Measurements from ENCODE around the gene BTN3A1. TPM values are rescaled to one million over a fixed set of nuclear protein-coding genes. Genes with fewer than 3 reads are reported as not detected.
A peak's percentile ranks its signal among the peaks of the same experiment; 100 is the strongest.
"Not testable (repeated sequence)": the region's sequence is repeated elsewhere in the genome, so short reads cannot be mapped to it uniquely, and the experiment has no call there.

BTN3A1 gene
- total RNA-seq, 1 donor from 2014 or later: 9.4 TPM

GRCh38 chr6:26432627-26433201 lies 30.6 kb downstream of the BTN3A1 start:
- DNase-seq (no peak), ATAC-seq (peak; percentile 24)
- intact Hi-C loops (cut with micrococcal nuclease): no loop called here

DNA sequence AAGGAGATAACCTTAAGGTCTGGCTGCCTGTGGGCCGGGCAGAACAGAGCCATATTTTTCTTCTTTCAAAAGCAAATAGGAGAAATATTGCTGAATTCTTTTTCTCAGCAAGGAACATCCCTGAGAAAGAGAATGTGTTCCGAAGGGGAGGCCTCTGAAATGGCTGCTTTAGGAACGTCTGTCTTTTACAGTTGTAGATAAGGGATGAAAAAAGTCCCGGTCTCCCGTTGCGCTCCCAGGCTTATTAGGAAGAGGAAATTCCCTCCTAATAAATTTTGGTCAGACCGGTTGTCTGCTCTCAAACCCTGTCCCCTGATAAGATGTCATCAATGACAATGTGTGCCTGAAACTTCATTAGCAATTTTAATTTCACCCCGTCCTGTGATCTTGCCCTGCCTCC lies 31.6 kb downstream of the BTN3A1 start:
- ATAC-seq; intact Hi-C loops (cut with micrococcal nuclease); DNase-seq: not testable (repeated sequence)

- DNase-seq (no peak), ATAC-seq (no peak)
- intact Hi-C loops (cut with micrococcal nuclease): no loop called here
Observed at GRCh38 chr6:26436018-26436417, 33.9 kb downstream of the BTN3A1 start.

GRCh38 chr6:26437550-26437949 lies 35.5 kb downstream of the BTN3A1 start:
- intact Hi-C loops (cut with micrococcal nuclease): no loop called here
- DNase-seq: no peak
- no peak for ATAC-seq

- ATAC-seq (no peak), DNase-seq (no peak)
- intact Hi-C loops (cut with micrococcal nuclease): no loop called here
Observed at GRCh38 chr6:26438000-26438399, 35.9 kb downstream of the BTN3A1 start.

DNA sequence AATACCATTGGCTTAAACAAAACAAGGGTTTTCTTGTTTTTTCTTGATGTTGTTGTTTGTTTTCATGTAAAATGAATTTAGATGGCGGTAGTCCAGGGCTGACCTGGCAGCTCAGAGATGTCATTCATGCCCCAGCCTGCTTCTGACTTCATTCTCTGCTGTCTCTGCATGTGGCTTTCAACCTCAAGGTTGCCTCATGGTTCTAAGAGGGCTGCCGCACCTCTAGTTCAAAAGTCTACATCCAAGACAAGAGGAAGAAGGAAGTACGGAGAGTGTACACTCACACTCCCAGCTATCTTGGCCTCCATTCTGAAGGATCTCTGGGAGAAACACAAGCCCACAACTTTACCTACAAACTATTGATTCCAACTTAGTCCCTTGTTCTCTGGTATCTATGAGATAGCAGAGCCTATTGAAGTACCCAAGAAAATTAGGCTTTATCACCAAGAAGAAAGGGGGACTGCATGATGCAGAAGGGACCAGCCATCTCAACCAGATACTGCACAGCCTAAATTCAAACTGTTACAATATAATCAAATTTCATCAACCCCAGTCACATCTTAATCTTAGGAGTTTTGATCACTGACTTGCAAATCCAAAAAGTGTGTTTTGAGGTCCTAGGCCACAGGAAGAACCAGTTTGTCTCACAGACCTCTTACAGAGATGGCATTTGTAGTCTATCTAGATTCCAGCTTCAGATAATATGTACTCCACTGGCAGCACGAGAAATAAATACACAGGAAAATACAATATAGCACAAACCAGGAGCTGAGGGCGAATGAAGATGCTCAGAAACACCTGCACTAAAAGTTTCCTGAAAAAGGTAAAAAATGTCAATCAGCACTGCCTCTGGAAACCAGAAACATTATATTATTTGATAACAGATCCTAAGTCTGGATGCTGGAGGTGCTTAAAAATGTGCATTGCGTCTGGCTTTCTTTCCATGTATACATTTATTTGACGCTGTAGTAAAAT lies 37.4 kb downstream of the BTN3A1 start:
- no peak for DNase-seq
- intact Hi-C loops (cut with micrococcal nuclease): no loop called here
- ATAC-seq: no peak

GRCh38 chr6:26440977-26441358 lies 38.9 kb downstream of the BTN3A1 start:
- ATAC-seq: no peak
- intact Hi-C loops (cut with micrococcal nuclease): no loop called here
- no peak for DNase-seq

GRCh38 chr6:26441977-26442376 lies 39.9 kb downstream of the BTN3A1 start:
- no peak for DNase-seq
- intact Hi-C loops (cut with micrococcal nuclease): no loop called here
- no peak for ATAC-seq

GRCh38 chr6:26445934-26446667 lies 44.0 kb downstream of the BTN3A1 start:
- ATAC-seq: no peak
- intact Hi-C loops (cut with micrococcal nuclease): no loop called here
- no peak for DNase-seq

DNA sequence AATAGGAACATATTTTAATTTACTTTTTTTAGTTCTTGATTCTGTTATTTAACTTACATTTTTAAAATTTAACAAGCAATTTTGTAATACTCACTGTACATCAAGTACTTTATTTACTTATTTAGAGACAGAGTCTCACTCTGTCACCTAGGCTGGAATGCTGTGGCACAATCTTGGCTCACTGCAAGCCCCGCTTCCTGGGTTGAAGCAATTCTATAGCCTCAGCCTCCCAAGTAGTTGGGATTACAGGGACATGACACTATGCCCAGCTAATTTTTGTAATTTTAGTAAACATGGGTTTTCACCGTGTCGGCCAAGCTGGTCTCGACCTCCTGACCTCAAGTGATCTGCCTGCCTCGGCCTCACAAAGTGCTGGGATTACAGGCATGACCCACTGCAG lies 45.2 kb downstream of the BTN3A1 start:
- intact Hi-C loops (cut with micrococcal nuclease): no loop called here
- DNase-seq (no peak), ATAC-seq (no peak)

GRCh38 chr6:26450240-26450639 lies 48.2 kb downstream of the BTN3A1 start:
- ATAC-seq: no peak
- intact Hi-C loops (cut with micrococcal nuclease): no loop called here
- DNase-seq: no peak

- intact Hi-C loops (cut with micrococcal nuclease): no loop called here
- DNase-seq (no peak), ATAC-seq (peak; percentile 14)
Observed at GRCh38 chr6:26452631-26453235, 50.7 kb downstream of the BTN3A1 start.

GRCh38 chr6:26454631-26455030 lies 52.6 kb downstream of the BTN3A1 start:
- intact Hi-C loops (cut with micrococcal nuclease): no loop called here
- DNase-seq: no peak
- ATAC-seq: no peak

DNA sequence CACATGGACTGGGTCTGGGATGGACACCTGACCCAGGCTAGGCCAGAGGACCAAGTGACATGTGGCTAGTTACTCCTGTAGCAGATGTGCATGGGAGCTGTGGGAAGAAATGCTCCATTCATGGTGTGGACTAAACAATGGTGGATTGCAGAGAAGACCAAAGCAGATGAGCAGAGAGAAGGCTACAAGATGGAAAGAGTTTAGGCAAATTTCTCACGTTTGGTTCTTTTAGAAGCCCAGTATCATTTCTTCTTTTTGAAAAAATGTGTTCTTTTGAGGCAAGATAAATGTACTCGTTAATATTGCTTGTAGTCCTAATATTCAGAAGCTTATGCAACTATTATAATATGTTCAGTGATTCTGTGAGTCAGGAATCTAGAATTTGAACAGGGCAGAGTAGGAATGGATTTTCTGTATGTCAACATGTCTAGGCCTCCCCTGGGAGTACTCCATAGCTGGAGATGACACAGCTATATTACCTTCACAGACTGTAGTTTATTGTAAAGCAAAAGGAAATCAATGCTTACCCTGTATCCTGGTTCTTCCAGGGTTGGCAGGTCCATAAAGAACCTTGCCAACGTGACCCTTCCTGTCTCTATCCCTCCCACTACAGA lies 53.4 kb downstream of the BTN3A1 start:
- intact Hi-C loops (cut with micrococcal nuclease): no loop called here
- no peak for DNase-seq
- ATAC-seq: no peak

- peak; percentile 68 for ATAC-seq
- DNase-seq: peak; percentile 30
- intact Hi-C loops (cut with micrococcal nuclease): no loop called here
Observed at GRCh38 chr6:26457264-26457805, 55.3 kb downstream of the BTN3A1 start.

DNA sequence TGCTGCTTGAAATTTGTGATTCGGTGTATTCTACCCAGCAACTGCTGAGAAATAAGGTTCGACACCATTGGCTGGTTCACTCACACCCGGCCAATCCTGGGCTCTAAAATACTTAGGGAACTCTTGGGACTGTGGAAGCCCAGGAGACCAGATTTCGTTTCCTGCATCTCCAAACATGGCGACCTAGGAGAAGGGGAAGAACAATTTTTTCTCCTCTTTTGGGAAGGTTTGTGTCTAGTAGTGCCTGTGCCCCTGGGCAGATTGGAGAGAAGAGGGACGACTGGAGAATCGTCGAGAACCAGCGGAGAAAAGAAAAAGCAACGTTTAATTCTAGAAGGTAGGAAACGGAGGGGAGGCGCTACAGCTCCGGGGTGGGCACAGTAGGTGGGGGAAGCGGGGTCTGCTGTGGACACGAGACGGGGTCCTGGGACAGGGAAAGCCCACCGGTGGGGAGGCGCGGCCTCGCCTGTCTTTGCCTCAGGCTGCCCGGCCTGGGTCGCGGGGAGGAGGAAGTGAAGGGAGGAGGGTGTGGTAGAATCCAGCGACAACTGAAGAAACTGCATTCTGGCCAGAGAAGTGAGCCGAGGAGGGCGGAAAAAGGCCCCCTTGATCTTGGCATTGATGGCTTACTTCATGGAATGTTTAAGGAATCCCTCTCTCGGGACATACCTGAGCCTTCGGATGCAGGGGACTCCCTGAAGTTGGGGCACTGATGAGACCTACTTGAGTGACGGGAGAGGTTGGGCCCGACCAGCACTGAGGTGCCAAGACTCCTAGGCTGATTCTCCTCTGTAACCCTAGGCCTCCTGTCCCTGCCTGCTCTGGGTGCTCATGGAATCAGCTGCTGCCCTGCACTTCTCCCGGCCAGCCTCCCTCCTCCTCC lies 56.0 kb downstream of the BTN3A1 start, which contains the start of gene BTN2A1:
BTN2A1 (plus strand) TSS at position 150 of the 883 bp plus-strand sequence; CDS start at position 832, 682 bp downstream.
- intact Hi-C loops (cut with micrococcal nuclease): no loop called here
- ATAC-seq (peak; percentile 100), DNase-seq (peak; percentile 66)

GRCh38 chr6:26459023-26459810 lies 57.1 kb downstream of the BTN3A1 start:
- intact Hi-C loops (cut with micrococcal nuclease): no loop called here
- ATAC-seq: no peak
- no peak for DNase-seq

Data from left ventricle myocardium superior (tissue), 1 donor.